NCI-H2081 treated with DMSO at 0.1 percent for 48 hours (cell line): ENCODE data around the gene SH3BP1.

ENCODE experiments used
- DNase-seq: peaks from one replicate; lab custom pipeline; 2025; lab: John Stamatoyannopoulos, UW

SH3BP1 gene

GRCh38 chr22:37659066-37659896 is 19.8 kb downstream of the SH3BP1 start:
- no peak for DNase-seq

DNA sequence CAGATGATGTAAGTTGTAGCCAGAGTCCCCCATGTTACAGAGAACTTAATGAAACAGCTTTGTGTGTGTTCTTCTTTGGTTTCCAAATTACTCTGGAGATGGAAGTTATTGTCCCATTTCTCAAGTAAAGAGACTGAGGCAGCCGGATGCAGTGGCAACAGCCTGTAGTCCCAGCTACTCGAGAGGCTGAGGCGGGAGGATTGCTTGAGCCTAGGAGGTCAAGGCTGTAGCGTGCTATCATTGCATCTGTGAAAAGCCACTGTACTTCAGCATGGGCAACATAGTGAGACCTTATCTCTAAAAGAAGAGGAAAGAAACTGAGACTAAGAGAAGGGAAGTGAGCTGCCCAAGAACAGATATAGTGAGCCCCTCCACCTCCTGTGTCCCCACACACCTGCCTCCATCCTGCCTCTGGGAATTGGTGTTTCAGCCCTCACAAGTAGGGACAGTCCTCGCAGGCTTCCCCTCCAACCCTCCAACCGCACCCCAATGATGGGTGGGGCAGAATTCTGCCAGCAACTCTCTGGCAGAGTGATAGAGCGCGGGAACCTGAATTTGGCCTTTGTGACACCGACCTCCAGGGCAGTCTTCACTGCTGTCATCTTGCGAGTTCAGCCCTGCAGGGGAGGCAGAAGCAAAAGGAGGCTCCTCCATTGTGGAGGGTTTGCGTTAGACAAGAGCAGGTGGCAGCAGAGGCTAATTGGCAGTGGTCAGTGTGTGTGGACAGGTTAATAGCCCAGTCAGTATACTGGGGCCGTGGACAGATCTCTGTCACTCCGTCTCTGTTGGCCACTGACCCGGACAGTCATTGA is 20.6 kb downstream of the SH3BP1 start:
- DNase-seq = no peak

DNA sequence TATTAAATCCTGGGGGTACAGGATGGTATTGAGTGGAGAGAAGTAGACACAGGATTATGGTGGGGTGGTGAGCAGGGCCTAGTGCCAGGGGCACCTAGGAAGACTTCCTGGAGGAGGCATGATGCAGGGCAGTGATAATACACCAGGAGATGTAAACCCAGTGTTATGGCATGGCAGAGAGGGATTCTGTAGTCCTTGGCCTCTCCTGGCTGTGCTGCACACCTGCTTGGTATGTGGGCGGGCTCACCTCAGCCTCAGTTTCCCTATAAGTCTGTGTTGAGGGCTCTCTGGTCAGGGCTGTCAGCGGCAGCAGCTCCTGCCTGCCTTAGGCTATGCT is 21.2 kb downstream of the SH3BP1 start:
- no peak for DNase-seq

GRCh38 chr22:37661160-37661924 is 21.9 kb downstream of the SH3BP1 start:
- DNase-seq = no peak

DNA sequence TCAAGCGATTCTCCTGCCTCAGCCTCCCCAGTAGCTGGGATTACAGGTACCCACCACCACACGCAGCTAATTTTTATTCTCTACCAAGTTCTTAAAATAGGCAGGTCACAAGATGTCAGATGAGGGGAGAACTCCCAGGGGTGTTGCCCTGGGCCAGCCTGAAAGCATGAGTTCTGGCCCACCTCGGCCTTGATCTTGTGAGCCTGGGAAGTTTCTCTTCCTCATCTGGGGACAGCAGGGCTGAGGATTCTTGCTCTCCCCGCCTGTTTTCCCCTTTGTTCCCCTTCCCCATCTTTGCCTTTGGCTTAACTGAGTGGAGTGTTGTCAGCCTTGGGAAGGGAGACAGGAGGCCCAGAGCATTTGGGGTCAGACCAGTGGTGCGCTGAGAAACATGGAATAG is 22.6 kb downstream of the SH3BP1 start:
- no peak for DNase-seq

GRCh38 chr22:37663521-37664140 is 24.2 kb downstream of the SH3BP1 start:
- DNase-seq = no peak

GRCh38 chr22:37664249-37665101 is 25.0 kb downstream of the SH3BP1 start:
- DNase-seq = no peak

- DNase-seq = no peak
These were observed 26.0 kb downstream of the SH3BP1 start for GRCh38 chr22:37665487-37665886.

- DNase-seq = no peak
These were observed 30.1 kb downstream of the SH3BP1 start for GRCh38 chr22:37669586-37669985.

GRCh38 chr22:37672206-37672919 is 32.9 kb downstream of the SH3BP1 start:
- no peak for DNase-seq

- no peak for DNase-seq
These were observed 33.5 kb downstream of the SH3BP1 start for GRCh38 chr22:37672920-37673455.

DNA sequence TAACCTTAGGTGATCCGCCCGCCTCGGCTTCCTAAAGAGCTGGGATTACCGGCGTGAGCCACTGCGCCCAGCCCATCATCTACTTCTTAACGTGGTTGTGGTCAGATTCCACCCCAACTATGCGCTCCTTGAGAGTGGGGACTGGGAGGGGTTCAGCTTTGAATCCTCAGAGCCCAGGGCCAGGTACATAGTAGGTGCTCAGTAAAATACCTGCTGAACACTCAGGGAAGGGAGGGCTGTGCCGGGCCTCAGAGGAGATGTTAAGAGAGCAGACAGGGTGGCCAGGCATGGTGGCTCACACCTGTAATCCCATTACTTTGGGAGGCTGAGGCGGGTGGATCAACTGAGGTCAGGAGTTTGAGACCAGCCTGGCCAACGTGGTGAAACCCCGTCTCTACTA is 34.8 kb downstream of the SH3BP1 start:
- no peak for DNase-seq

DNA sequence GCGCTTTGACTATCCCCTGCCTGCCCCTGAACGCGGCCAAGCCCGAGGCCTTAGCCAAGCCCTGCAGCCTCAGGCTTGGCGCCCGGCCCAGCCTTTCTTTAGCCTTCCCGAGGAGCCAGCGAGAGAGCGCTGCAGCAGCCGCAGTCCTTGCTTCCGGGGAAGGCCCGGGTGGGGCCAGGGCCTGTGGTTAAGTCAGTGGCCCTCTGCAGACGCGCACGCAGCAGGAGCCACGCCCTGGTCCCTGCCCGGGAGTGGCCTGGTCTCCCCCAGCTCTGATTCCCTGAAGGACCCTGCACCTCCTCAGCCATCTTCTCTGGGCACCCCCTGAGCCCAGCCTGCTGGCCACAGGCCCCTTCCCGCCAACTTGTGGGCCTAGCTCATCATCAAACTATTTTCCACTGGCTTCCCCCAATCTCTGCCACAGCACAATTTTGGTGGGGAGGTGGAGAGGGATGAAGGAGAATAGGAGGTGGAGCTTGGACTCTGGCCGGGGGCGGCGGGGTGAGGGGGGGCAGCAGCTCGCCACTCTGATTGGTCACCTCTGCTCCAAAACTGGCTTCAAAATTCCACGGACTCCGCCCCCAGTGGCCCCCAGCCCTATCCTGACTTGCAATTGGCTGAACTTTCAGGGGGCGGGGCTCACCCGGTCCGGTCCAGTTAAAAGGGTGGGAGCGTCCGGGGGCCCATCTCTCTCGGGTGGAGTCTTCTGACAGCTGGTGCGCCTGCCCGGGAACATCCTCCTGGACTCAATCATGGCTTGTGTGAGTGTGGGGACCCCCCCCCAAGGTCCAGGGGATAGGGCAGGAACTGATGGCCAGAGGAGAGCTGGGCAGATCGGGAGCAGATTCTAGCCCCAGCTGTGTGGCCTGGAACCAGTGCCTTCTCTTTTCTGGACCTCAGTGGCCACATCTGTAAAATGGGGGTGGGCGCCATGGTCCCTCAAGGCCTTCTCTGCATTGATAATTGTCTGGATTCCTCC is 35.8 kb downstream of the SH3BP1 start, which contains the start of gene LGALS1:
Gene LGALS1 (plus strand): TSS at position 686 of the 979 bp plus-strand sequence. CDS start 67 bp downstream, at position 753.
- DNase-seq = no peak

DNA sequence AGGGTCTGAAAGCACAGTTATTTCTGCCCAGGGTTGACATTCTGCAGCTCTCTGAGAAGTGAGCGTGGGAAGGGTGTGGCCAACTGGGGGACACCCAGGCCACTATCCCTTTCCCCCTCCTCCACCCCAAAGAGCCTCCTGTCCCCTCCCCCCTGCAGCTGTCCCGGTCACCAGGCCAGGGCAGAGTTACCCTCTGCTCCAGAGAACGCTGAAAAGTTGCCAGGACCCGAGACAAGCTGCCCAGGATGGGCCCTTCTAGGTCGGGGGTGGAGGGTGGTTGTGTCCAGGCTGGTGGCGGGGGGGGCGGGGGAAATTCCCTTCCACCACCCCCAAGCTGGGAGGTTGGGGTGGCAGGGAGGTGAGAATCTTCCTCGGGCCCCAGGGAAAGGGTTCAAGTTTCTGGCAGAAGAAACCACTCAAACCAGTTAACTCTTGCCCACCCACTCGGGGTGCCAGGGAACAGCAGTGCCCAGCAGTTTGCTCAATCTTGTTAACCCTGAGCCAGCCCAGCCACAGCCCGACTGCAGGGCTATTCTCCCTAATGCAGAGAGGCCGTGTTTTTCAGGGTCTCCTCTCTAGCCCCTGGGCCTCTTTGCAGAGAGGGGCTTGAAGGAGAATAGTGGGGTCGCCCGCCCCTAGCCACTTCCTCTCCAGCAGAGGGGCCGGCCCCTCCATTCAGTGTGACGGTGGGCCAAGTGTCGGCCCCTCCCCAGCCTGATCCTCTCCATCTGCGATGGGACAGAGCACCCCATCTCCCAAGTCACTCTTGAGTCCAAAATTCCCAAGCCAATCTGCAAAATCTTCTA is 36.7 kb downstream of the SH3BP1 start:
- no peak for DNase-seq

- DNase-seq = no peak
These were observed 37.4 kb downstream of the SH3BP1 start for GRCh38 chr22:37676736-37677492.

GRCh38 chr22:37677493-37677974 is 38.1 kb downstream of the SH3BP1 start:
- DNase-seq = no peak

- DNase-seq = no peak
These were observed 38.9 kb downstream of the SH3BP1 start for GRCh38 chr22:37678372-37678771.
